ENCODE measurements around the gene PCK2. TPM values are rescaled to one million over a fixed set of nuclear protein-coding genes. Genes with fewer than 3 reads are reported as not detected.

The PCK2 gene
- total and polyA plus RNA-seq, 2 of the 13 experiments (the other 11 are each of a cell fraction or from before 2014, with no cell fraction given) = 129 to 272 TPM

DNA sequence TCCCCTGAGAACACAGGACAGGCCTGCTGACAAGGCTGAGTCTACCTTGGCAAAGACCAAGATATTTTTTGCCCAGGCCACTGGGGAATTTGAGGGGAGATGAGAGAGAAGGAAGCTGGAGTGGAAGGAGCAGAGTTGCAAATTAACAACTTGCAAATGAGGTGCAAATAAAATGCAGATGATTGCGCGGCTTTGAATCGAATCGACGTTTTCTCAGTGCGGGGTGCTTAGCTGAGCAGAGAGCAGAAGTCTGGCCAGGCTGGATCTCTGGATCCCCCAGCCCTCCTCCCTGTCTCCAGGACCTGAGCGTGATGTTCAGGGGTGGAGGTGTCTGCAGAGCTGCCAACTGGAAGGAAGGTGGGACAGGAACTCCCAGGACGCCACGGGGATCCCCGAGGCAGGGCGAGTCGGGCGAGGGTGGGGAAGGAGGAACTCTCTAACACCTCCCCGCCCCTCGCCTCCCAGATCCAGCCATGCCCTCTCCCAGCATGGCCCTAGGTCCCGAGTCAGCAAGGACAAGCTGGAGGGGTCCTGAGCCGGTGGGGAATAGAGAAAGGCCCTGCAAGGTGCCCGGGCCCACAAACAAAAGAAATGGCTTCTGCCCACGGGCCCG is 42.8 kb upstream of the PCK2 start:
- peak overlapping the region; percentile 51 for H3K9ac ChIP-seq (ENCODE audit: insufficient read depth, low read depth, low read length)
- CTCF ChIA-PET (ENCODE audit: low intra/inter-chr PET ratio, low total read pairs) = interaction anchor here (1.6 kb wide), 1 partner anchor 38 kb away, joined by 4 read pairs; no protein-coding TSS in a partner anchor
- H3K36me3 ChIP-seq (replicated peaks in 1 of 2; ENCODE audit: control insufficient read depth in 1 of 2, insufficient read depth in 2 of 2, low read length in 2 of 2) = no peaks in the 10 kb centered on the region
- ATAC-seq (peak; percentile 4), DNase-seq (ENCODE audit: low spot score) (no peak), FAIRE-seq (no peak)
- H3K4me2 ChIP-seq (ENCODE audit: low read depth, low read length) = peak overlapping the region; percentile 98
- H3K9me3 ChIP-seq (ENCODE audit: low read length) = no peaks in the 10 kb centered on the region
- WGBS (ENCODE audit: low lambda C conversion rate) = 58% methylated on average over 20 of the region's 20 CpGs
- peaks cover 16 to 70% of the 10 kb centered on the region in 2 experiments for H3K27me3 ChIP-seq (ENCODE audit: control insufficient read depth in 1 of 2, insufficient read depth in 2 of 2, low read length in 2 of 2)
- H3K79me2 ChIP-seq (ENCODE audit: insufficient read depth, low read length) = no peaks in the 10 kb centered on the region
- POLR2A ChIA-PET = interaction anchor here (0.7 to 5.6 kb wide), 21 partner anchors 9 to 220 kb away, joined by 3 to 124 read pairs (median 5); partner anchors contain the start of genes DCAF11, DHRS4L2, EMC9 and IPO4
- H3K4me1 ChIP-seq (ENCODE audit: insufficient read depth, low read length) = peaks cover 31% of the 10 kb centered on the region
- intact Hi-C loops (cut with micrococcal nuclease; ENCODE audit: unreplicated experiment) (no loop called here), in situ Hi-C loops (cut with HindIII; ENCODE audit: extremely low pct_ligation_motif_present, low pct_unique_long_range_greater_than_20kb) (loop anchor here (5.0 kb wide), 1 partner anchor 44 kb away; no protein-coding TSS in a partner anchor)
- no peaks in the 10 kb centered on the region for H4K20me1 ChIP-seq (ENCODE audit: insufficient read depth, low read length)
- no peak overlapping the region for H3K27ac ChIP-seq (ENCODE audit: extremely low read length, insufficient read depth, low read length)
- peak overlapping the region; percentile 61 to 85 (median 71) for H3K4me3 ChIP-seq (replicated peaks in 1 of 3; ENCODE audit: insufficient read depth in 1 of 3, low read depth in 2 of 3, low read length in 3 of 3)
- H2AFZ ChIP-seq (ENCODE audit: low read length) = peak overlapping the region; percentile 1
- no TSS peak for BruUV-seq (replicated peaks)
- TF ChIP-seq BRD4 (CRISPR knock-in tag; IDR thresholded peaks at IDR 0.05) (peak; percentile 11; the same call in 1 of the 2 replicates), ZNF121 (CRISPR knock-in tag; IDR thresholded peaks at IDR 0.05) (no peak), ZNF577 (CRISPR knock-in tag; IDR thresholded peaks at IDR 0.05; ENCODE audit: borderline replicate concordance, low read depth) (no peak), REL (CRISPR knock-in tag; conservative IDR thresholded peaks at IDR 0.05) (no peak), ETV6 (CRISPR knock-in tag; conservative IDR thresholded peaks at IDR 0.05) (no peak), WIZ (CRISPR knock-in tag; IDR thresholded peaks at IDR 0.05) (no peak), ZBTB3 (CRISPR knock-in tag; IDR thresholded peaks at IDR 0.05; ENCODE audit: borderline replicate concordance, low read depth) (no peak), ZNF101 (CRISPR knock-in tag; IDR thresholded peaks at IDR 0.05; ENCODE audit: borderline replicate concordance, low read depth) (peak; percentile 32; the same call in 1 of the 2 replicates), ZKSCAN1 (IDR thresholded peaks at IDR 0.05; ENCODE audit: low read length) (no peak), ZNF431 (CRISPR knock-in tag; IDR thresholded peaks at IDR 0.05; ENCODE audit: borderline replicate concordance, low read depth) (no peak), ZNF746 (CRISPR knock-in tag; IDR thresholded peaks at IDR 0.05) (no peak; the same call in 1 of the 2 replicates), ZSCAN22 (CRISPR knock-in tag; IDR thresholded peaks at IDR 0.05) (no peak)
- TF ChIP-seq, protein P1, sequence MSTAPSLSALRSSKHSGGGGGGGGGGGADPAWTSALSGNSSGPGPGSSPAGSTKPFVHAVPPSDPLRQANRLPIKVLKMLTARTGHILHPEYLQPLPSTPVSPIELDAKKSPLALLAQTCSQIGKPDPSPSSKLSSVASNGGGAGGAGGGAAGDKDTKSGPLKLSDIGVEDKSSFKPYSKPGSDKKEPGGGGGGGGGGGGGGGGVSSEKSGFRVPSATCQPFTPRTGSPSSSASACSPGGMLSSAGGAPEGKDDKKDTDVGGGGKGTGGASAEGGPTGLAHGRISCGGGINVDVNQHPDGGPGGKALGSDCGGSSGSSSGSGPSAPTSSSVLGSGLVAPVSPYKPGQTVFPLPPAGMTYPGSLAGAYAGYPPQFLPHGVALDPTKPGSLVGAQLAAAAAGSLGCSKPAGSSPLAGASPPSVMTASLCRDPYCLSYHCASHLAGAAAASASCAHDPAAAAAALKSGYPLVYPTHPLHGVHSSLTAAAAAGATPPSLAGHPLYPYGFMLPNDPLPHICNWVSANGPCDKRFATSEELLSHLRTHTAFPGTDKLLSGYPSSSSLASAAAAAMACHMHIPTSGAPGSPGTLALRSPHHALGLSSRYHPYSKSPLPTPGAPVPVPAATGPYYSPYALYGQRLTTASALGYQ (CRISPR knock-in tag; IDR thresholded peaks at IDR 0.05) = no peak
- TF ChIP-seq, protein P2, sequence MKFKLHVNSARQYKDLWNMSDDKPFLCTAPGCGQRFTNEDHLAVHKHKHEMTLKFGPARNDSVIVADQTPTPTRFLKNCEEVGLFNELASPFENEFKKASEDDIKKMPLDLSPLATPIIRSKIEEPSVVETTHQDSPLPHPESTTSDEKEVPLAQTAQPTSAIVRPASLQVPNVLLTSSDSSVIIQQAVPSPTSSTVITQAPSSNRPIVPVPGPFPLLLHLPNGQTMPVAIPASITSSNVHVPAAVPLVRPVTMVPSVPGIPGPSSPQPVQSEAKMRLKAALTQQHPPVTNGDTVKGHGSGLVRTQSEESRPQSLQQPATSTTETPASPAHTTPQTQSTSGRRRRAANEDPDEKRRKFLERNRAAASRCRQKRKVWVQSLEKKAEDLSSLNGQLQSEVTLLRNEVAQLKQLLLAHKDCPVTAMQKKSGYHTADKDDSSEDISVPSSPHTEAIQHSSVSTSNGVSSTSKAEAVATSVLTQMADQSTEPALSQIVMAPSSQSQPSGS (CRISPR knock-in tag; IDR thresholded peaks at IDR 0.05) = no peak
- TF ChIP-seq, protein P3, sequence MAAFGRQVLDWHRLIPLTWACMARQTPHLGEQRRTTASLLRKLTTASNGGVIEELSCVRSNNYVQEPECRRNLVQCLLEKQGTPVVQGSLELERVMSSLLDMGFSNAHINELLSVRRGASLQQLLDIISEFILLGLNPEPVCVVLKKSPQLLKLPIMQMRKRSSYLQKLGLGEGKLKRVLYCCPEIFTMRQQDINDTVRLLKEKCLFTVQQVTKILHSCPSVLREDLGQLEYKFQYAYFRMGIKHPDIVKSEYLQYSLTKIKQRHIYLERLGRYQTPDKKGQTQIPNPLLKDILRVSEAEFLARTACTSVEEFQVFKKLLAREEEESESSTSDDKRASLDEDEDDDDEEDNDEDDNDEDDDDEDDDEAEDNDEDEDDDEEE (CRISPR knock-in tag; IDR thresholded peaks at IDR 0.05) = peak; percentile 50; the same call in 1 of the 2 replicates
- TF ChIP-seq, protein P4, sequence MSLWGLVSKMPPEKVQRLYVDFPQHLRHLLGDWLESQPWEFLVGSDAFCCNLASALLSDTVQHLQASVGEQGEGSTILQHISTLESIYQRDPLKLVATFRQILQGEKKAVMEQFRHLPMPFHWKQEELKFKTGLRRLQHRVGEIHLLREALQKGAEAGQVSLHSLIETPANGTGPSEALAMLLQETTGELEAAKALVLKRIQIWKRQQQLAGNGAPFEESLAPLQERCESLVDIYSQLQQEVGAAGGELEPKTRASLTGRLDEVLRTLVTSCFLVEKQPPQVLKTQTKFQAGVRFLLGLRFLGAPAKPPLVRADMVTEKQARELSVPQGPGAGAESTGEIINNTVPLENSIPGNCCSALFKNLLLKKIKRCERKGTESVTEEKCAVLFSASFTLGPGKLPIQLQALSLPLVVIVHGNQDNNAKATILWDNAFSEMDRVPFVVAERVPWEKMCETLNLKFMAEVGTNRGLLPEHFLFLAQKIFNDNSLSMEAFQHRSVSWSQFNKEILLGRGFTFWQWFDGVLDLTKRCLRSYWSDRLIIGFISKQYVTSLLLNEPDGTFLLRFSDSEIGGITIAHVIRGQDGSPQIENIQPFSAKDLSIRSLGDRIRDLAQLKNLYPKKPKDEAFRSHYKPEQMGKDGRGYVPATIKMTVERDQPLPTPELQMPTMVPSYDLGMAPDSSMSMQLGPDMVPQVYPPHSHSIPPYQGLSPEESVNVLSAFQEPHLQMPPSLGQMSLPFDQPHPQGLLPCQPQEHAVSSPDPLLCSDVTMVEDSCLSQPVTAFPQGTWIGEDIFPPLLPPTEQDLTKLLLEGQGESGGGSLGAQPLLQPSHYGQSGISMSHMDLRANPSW (CRISPR knock-in tag; IDR thresholded peaks at IDR 0.05; ENCODE audit: borderline replicate concordance) = no peak
